Fibroblast of the aortic adventitia (primary cell): Measurements from ENCODE around the gene AGAP5. TPM values are rescaled to one million over a fixed set of nuclear protein-coding genes. Genes with fewer than 3 reads are reported as not detected.
"Not testable (repeated sequence)": the region's sequence is repeated elsewhere in the genome, so short reads cannot be mapped to it uniquely, and the experiment has no call there.

Experiments used
- DNase-seq: peaks from one replicate; pipeline ENCODE4 v3.0.0-alpha.2; 2010; ENCODE audit warnings: low read depth
- H3K4me3 ChIP-seq: 2 replicates; pipeline ENCODE4 v1.5.1; 2011; ENCODE audit warnings: low read depth, mild to moderate bottlenecking, control low read depth, low read length, moderate library complexity
- total RNA-seq: library from RNA; depleted of rRNA; stranded (reverse); fragments of >200 nt; gene quantifications from 2 replicates; pipeline ENCODE4 v1.2.3, GENCODE V29; 2012; ENCODE audit warnings: low replicate concordance
- TF ChIP-seq, protein P1 (sequence below): IDR thresholded peaks from 2 replicates; pipeline ENCODE4 v1.5.1; 2011; ENCODE audit warnings: mild to moderate bottlenecking, low read length, control low read depth, inconsistent platforms; ENCODE audit not compliant: insufficient read depth

Gene AGAP5
- total RNA-seq: 2.9 and 4.3 TPM in 2 replicates

DNA sequence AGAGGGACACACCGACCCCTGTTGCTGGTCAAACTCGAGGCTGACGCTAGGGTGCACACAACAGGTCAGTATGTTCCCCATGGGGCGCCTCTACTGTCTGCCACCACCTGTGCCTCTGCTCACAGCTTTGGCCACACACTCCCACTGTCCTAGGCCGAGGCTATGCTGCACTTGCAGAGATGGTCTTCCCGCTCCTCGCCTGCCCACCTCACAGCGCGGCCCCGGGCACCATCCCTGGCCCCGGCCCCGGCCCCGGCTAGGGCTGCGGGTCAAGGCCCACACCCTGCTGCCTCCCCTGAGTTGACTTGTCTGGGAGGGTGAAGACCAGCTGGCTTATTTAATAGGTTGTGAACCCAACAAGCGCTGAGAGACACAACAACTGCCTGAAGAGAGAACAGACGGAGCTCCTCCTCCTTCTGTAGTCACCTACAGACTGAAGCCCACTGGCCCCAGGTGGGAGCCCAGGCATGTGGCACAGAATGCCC, at the start of gene AGAP5:
AGAP5 (minus strand) TSS at position 435 of the 485 bp plus-strand sequence; CDS start at position 81, 354 bp downstream.
- DNase-seq, H3K4me3 ChIP-seq: not testable (repeated sequence)

DNA sequence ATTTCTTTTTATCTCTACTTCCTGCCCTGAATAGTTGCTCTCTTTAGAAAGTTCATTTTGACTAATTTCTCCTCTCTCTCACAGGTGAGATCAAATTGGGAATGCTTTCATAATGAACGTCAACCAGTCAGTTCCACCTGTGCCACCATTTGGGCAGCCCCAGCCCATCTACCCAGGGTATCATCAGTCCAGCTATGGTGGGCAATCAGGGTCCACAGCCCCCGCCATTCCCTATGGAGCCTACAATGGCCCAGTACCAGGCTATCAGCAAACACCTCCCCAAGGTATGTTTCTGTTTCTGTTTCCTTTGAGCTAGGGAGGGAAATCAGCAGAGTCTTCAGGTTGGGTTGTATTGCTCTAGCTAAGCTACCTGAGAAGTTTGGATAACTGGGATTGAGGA, 48.8 kb upstream of the AGAP5 start:
- H3K4me3 ChIP-seq: no peak overlapping the region
- DNase-seq: no peak
- TF ChIP-seq, protein P1, sequence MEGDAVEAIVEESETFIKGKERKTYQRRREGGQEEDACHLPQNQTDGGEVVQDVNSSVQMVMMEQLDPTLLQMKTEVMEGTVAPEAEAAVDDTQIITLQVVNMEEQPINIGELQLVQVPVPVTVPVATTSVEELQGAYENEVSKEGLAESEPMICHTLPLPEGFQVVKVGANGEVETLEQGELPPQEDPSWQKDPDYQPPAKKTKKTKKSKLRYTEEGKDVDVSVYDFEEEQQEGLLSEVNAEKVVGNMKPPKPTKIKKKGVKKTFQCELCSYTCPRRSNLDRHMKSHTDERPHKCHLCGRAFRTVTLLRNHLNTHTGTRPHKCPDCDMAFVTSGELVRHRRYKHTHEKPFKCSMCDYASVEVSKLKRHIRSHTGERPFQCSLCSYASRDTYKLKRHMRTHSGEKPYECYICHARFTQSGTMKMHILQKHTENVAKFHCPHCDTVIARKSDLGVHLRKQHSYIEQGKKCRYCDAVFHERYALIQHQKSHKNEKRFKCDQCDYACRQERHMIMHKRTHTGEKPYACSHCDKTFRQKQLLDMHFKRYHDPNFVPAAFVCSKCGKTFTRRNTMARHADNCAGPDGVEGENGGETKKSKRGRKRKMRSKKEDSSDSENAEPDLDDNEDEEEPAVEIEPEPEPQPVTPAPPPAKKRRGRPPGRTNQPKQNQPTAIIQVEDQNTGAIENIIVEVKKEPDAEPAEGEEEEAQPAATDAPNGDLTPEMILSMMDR: no peak

DNA sequence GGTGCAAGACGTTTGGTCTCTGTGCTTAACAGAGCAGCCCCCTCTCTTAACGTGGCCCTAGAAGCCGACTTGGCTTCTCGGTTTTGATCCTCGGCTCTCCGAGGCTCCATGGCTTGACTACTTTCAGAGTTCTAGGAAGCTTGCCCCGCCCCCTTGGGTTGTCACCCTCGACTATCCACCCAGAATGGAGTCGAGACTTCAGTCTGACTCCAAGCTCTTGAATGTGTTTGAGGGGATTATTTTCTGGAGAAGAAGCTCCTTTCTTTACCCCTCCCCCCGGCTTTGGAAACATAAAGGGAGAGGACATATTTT, 46.7 kb upstream of the AGAP5 start:
- peak overlapping the region; percentile 96 for H3K4me3 ChIP-seq
- DNase-seq: peak; percentile 62
- TF ChIP-seq, protein P1: no peak

DNA sequence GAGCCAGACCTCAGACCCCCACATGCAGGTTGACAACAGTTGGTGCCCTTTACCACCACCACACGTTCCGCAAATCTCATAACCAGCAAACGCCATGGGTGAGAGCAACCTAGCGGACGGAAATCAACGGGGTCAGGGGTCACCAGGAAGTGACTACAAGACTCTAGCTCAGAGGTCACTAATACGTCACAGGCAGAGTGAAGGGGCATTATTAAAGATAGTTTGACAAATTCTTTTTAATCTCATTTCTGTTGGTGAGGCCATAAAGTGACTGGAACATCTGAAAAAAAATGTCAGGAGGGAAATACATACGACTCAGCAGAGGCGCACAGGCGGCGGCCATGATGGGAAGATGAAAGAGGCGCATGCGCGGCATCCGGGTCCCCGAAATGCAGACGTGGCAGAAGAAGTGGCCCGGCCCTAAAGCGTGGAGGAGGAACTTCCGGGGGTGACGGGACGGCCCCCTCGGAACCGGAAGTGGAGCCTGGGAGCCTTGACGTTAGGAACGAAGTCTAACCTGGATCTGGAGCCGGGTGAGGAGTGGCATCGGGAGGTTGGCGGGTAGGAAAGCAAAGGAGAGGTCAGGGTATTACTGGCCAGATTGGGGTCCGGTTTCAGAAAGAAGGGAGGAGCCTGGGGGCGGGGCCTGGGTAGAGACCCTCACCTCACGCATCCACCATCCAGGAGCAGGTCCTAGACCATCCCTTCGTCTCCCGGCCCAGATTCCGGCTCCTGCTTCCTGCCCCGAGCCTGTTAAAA, 46.2 kb upstream of the AGAP5 start, which contains the start of gene SEC24C:
SEC24C (plus strand) TSS at position 468 of the 759 bp plus-strand sequence. CDS start 2,461 bp downstream, outside the sequence.
- DNase-seq: peak; percentile 97
- TF ChIP-seq, protein P1: peak; percentile 12
- peak within 1 kb of the TSS; percentile 96 for H3K4me3 ChIP-seq

DNA sequence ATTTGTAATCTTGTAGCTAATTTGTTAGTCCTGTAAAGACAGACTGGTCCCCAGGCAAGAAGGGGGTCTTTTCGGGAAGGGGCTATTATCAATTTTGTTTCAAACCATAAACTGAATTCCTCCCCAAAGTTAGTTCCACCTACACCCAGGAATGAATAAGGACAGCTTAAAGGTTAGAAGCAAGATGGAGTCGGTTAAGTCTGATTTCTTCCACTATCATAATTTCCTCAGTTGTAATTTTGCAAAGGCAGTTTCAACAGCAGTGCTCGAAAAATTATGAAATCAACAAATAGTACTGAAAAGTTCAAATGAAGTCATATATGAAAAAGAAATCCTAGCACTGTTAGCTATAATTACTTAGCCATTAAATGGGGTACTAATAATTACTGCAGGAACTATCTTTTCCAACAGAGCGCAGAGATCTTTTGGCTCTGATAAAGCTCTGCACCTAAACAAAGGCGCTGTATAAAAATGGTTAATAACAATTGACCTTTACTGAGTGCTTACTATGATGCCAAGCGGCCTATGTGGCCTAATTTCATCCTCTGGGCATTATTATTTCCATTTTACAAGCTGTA, 45.5 kb upstream of the AGAP5 start:
- peak; percentile 8 for DNase-seq

DNA sequence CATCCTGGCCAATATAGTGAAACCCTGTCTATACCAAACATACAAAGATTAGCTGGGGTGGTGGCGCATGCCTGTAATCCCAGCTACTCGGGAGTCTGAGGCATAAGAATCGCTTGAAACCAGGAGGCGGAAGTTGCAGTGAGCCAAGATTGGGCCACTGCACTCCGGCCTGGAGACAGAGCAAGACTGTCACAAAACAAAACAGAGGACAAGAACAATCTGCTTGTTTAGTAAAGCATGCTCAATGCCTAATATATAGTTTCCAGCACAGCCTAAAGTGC, 44.5 kb upstream of the AGAP5 start:
- no peak for DNase-seq
- no peak overlapping the region for H3K4me3 ChIP-seq
- TF ChIP-seq, protein P1: no peak

More for the DNA sequence above, 45.5 kb upstream of the AGAP5 start:
- peak overlapping the region; percentile 96 for H3K4me3 ChIP-seq
- TF ChIP-seq, protein P1: no peak

DNA sequence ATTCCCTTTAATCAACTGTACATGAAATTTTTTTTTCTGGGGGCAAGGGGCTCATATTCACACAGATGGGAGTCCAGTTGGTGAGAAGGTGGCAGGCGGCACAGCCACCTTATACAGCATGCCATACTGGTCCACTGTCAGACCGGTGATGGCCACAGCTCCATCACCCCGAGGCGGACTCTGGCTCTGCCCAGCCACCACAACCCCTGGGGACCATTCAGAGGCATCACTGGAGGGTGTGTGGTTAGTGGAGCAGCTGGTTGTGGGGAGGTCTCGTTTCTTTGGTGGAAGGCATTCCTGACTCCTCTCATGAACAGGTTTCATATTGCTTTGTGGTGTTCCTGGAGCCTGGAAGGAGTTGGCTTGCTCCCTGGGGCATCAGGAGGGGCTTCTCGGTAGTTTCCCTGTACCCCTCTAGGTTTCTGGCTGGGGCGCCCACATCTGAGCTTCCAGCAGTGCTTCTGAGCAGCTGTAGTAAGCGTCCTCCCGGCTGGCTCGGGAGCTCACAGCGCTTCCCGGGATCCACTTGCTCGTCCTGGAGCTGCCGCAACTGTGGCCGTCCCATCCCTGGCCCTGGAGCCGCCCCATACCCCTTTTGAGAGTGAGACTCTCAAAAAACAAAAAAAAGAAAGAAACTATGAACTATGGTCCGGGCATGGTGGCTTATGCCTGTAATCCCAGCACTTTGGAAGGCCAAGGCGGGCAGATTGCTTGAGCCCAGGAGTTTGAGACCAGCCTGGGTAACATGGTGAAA, 42.8 kb upstream of the AGAP5 start:
- not testable (repeated sequence) for H3K4me3 ChIP-seq, DNase-seq
